ENCODE results near the gene ZC3H11A. TPM values are rescaled to one million over a fixed set of nuclear protein-coding genes. Genes with fewer than 3 reads are reported as not detected.

The ZC3H11A gene
- total and polyA plus RNA-seq, 2 experiments from 2014 or later = 28.2 to 97.3 TPM

DNA sequence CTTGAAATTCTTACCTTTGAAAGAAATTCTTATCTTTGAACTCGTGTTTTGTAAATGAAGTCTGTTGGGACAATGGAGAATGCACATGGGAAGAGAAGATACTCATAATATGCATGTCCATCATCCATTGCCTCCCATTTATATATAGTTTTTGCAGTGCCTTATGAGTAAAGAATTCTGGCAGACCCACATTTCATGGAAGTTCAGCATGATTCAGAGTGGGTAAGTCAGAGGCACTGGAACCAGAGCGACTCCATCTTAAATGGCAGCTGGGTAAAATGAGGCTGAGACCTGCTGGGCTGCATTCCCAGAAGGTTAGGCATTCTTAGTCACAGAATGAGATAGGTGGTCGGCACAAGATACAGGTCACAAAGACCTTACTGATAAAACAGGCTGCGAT is 16.6 kb upstream of the ZC3H11A start (continued):
- TF ChIP-seq ZNF462 (CRISPR knock-in tag; IDR thresholded peaks at IDR 0.05) (no peak), POLR2AphosphoS5 (IDR thresholded peaks at IDR 0.05; ENCODE audit: low read depth) (no peak), EZH2phosphoT487 (IDR thresholded peaks at IDR 0.05; ENCODE audit: unreplicated experiment) (no peak)

DNA sequence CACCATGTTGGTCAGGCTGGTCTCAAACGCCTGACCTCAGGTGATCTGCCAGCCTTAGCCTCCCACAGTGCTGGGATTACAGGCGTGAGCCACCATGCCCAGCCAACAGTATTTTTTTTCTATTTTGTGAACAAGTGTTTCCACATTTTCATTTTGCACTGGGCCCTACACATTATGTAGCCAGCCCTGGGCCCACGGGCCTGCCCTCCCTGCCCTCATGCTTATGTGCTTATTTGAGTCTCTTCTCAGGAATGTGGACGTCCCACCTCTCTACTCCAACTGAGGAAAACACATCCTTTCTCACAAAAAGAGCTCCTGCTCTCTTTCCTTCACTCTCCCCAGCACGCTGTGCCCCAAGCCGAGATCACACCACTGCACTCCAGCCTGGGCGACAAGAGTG is 13.5 kb upstream of the ZC3H11A start:
- Mint-ChIP-seq H3K4me3 (no peak overlapping the region), H3K36me3 (ENCODE audit: low read depth) (no peaks in the 10 kb centered on the region), H3K27ac (no peak overlapping the region), H3K9me3 (no peaks in the 10 kb centered on the region; the same call in 2 of the 3 replicates), H3K27me3 (ENCODE audit: insufficient read depth, low read depth, poor library complexity) (peaks cover 3% of the 10 kb centered on the region), H3K4me1 (peaks cover 9% of the 10 kb centered on the region; the same call in 2 of the 3 replicates)
- no peak for DNase-seq (ENCODE audit: low spot score)
- Histone ChIP-seq H3K27ac (ENCODE audit: low read depth) (no peak overlapping the region), H3K36me3 (ENCODE audit: insufficient read depth) (no peaks in the 10 kb centered on the region), H3K79me2 (replicated peaks; ENCODE audit: insufficient read depth) (no peaks in the 10 kb centered on the region), H3K4me1 (ENCODE audit: insufficient read depth) (peaks cover 6% of the 10 kb centered on the region; the same call in 1 of the 2 replicates), H3K4me3 (no peak overlapping the region), H3K9me2 (ENCODE audit: insufficient read depth) (no peaks in the 10 kb centered on the region), H3K27me3 (ENCODE audit: insufficient read depth) (no peaks in the 10 kb centered on the region), H3K4me2 (no peak overlapping the region), H3F3A (replicated peaks; ENCODE audit: low read depth) (no peaks in the 10 kb centered on the region), H2AFZ (no peak overlapping the region), H4K20me1 (replicated peaks; ENCODE audit: insufficient read depth) (no peaks in the 10 kb centered on the region)
- ATAC-seq = no peak
- TF ChIP-seq EZH2 (IDR thresholded peaks at IDR 0.05; ENCODE audit: low read depth, unreplicated experiment) (no peak), POLR2AphosphoS5 (IDR thresholded peaks at IDR 0.05; ENCODE audit: low read depth) (no peak)

DNA sequence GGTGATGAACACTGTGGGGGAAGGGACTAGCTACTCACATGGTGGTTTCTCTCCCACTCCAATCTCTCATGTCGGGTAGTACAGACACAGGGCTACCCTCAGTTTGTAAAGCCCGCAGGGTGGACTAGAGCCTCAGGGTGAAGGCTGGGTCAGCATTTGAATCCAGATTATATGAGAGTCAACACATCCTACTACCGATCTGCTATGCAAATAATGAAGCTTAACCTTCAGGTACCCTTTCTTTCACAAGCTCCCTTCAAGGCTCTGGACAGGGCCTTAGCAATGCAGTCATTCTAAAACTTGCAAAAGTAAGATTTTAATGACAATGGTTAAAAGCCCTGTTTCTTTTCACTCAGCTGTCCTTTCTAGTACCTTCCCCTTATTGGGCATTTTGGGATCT is 5.5 kb upstream of the ZC3H11A start:
- Histone ChIP-seq H3K9me2 (ENCODE audit: insufficient read depth) (no peaks in the 10 kb centered on the region), H4K20me1 (replicated peaks; ENCODE audit: insufficient read depth) (no peaks in the 10 kb centered on the region), H3F3A (replicated peaks; ENCODE audit: low read depth) (no peaks in the 10 kb centered on the region), H2AFZ (no peak overlapping the region), H3K4me1 (ENCODE audit: insufficient read depth) (peaks cover 15% of the 10 kb centered on the region), H3K27me3 (ENCODE audit: insufficient read depth) (no peaks in the 10 kb centered on the region), H3K36me3 (ENCODE audit: insufficient read depth) (no peaks in the 10 kb centered on the region), H3K79me2 (replicated peaks; ENCODE audit: insufficient read depth) (no peaks in the 10 kb centered on the region), H3K27ac (ENCODE audit: low read depth) (no peak overlapping the region), H3K4me3 (no peak overlapping the region), H3K4me2 (0 out of 2 replicates have a peak overlapping the region, but pooled peaks have one; percentile 2)
- DNase-seq (ENCODE audit: low spot score) = peak; percentile 51
- Mint-ChIP-seq H3K27me3 (ENCODE audit: insufficient read depth, low read depth, poor library complexity) (peaks cover 8% of the 10 kb centered on the region), H3K4me1 (peaks cover 26% of the 10 kb centered on the region), H3K27ac (peak overlapping the region; percentile 39; the same call in 1 of the 2 replicates), H3K4me3 (no peak overlapping the region), H3K9me3 (no peaks in the 10 kb centered on the region; the same call in 2 of the 3 replicates), H3K36me3 (ENCODE audit: low read depth) (no peaks in the 10 kb centered on the region)
- peak; percentile 65 for ATAC-seq
- TF ChIP-seq NANOG (IDR thresholded peaks at IDR 0.05; ENCODE audit: borderline replicate concordance) = no peak
- TF ChIP-seq EZH2phosphoT487 (IDR thresholded peaks at IDR 0.05; ENCODE audit: unreplicated experiment) = no peak
- TF ChIP-seq EZH2 (IDR thresholded peaks at IDR 0.05; ENCODE audit: low read depth, unreplicated experiment) = no peak
